HG02610 (cell line): ENCODE results near the gene ZBTB17.
"Not testable (repeated sequence)": the region's sequence is repeated elsewhere in the genome, so short reads cannot be mapped to it uniquely, and the experiment has no call there.

Experiments
- ATAC-seq: cut with Tn5 transposase; IDR thresholded peaks from one replicate; pipeline ENCODE4 v1.9.1; 2021; ENCODE audit warnings: mild to moderate bottlenecking, moderate library complexity; ENCODE audit not compliant: unreplicated experiment

The ZBTB17 gene

GRCh38 chr1:15975805-15976680 lies at the start of gene ZBTB17:
Gene ZBTB17, minus strand, starts transcription at chr1:15976101. Its CDS starts 27,606 bp downstream, at chr1:15948495.
- ATAC-seq, result peak; percentile 51

- no peak for ATAC-seq
These were observed 47.3 kb upstream of the ZBTB17 start for GRCh38 chr1:16023050-16023653.

- no peak for ATAC-seq
These were observed 46.5 kb upstream of the ZBTB17 start for GRCh38 chr1:16022393-16022792.

- no peak for ATAC-seq
These were observed 45.8 kb upstream of the ZBTB17 start, which contains the start of gene CLCNKA for GRCh38 chr1:16021681-16022080. Gene CLCNKA, plus strand, starts transcription at chr1:16022036. Its CDS starts 584 bp downstream, at chr1:16022620.

- not testable (repeated sequence) for ATAC-seq
These were observed 45.0 kb upstream of the ZBTB17 start for GRCh38 chr1:16020878-16021277.

GRCh38 chr1:16020325-16020724 lies 44.4 kb upstream of the ZBTB17 start:
- no peak for ATAC-seq

- ATAC-seq, result no peak
These were observed 43.9 kb upstream of the ZBTB17 start for GRCh38 chr1:16019644-16020277.

GRCh38 chr1:16018749-16019643 lies 43.1 kb upstream of the ZBTB17 start:
- ATAC-seq, result no peak

GRCh38 chr1:16018308-16018707 lies 42.4 kb upstream of the ZBTB17 start:
- no peak for ATAC-seq

GRCh38 chr1:16017461-16018303 lies 41.8 kb upstream of the ZBTB17 start, which contains the start of gene HSPB7:
Gene HSPB7, minus strand, starts transcription at chr1:16018043. Its CDS starts 80 bp downstream, at chr1:16017963.
- no peak for ATAC-seq

GRCh38 chr1:16017076-16017460 lies 41.2 kb upstream of the ZBTB17 start:
- no peak for ATAC-seq

- no peak for ATAC-seq
These were observed 40.3 kb upstream of the ZBTB17 start for GRCh38 chr1:16015960-16016901.

GRCh38 chr1:16015491-16015890 lies 39.6 kb upstream of the ZBTB17 start:
- no peak for ATAC-seq

- ATAC-seq, result no peak
These were observed 38.9 kb upstream of the ZBTB17 start for GRCh38 chr1:16014509-16015482.

- ATAC-seq, result no peak
These were observed 38.0 kb upstream of the ZBTB17 start for GRCh38 chr1:16013908-16014258.

GRCh38 chr1:16013220-16013907 lies 37.5 kb upstream of the ZBTB17 start:
- no peak for ATAC-seq
